Activated CD4-positive, alpha-beta T cell treated with anti-CD3 and anti-CD28 coated beads, Interleukin-2, Interleukin-4, amounts not matched to agents 100 ng/mL and 50 ng/mL, durations not matched to agents 16 hours and 8 hours (primary cell): ENCODE data around the gene GSK3B.

Experiments used
- DNase-seq: peaks from one replicate; pipeline ENCODE4 v3.0.0-alpha.2; 2020; ENCODE audit warnings: low spot score

Gene GSK3B

DNA sequence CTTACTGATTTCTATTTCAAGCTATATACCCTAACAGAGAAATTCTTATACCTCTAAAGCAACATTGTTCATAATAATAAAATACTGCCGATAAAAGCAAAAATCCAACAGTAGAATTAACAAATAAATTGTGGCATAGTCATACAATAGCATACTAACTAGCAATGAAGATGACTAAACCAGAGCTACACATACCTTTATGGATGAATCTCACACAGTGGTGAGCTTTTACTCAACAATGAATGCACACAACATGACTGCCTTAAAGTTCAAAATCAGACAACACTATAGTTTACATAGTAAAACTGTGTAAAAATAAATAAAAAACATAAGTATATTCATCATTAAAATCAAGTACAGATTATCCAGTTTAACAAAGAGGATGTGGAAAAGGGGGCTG lies 213.3 kb downstream of the GSK3B start:
- no peak for DNase-seq

DNA sequence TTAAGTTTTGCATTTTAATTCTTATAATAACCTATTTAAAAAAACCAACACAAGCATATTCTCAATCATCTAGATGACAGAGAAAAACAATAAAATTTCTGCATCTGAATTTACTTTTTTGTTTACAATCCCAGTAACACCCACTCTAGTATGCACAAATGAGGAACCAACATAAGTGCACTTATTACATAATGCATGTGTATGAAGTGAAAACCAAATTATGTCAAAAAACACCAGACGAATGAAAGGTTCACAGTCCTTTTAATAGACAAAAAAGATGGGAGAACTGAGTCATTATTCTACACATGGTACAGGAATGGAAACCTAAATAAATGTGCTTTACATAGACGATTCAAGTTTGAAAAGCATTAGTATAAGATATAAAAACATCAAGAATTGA lies 220.6 kb downstream of the GSK3B start:
- no peak for DNase-seq

DNA sequence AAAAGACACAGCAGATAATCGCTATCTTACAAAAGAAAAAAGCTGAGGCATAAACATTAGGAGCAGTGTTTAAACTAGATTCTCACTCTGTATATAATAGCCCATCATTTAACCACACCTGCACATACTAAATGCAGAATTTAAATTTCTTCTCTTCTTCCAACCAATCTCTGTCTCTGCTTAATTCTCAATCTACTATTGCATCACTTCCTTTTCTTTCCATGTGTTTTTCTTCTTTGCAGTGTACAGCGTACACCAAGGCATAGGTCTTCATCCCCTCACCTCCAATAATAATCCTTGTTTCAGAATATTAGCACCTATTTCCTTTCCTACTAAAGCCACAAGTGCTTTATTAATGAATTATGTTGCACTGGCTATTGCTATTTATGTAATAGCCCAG lies 221.5 kb downstream of the GSK3B start:
- DNase-seq = no peak

DNA sequence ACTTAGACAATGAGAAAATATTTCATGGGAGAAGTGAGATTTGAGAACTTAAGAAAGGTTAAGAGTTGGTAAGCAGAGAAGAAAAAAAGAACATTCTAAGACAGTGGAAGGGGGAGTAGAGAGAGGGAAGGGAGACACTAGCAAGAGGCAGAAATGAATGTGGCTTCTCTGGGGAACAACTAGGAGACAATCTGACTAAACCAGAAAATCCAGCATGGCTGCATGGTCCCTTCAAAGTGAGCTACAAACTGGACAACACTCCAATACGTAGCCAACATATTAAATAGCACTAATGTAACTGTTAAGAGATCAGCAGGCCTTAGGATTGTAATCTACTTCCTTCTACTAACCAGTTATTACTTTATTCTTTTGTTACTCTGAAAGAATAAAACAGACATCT lies 222.7 kb downstream of the GSK3B start:
- no peak for DNase-seq

- DNase-seq = no peak
Observed at GRCh38 chr3:119870512-119870911, 223.7 kb downstream of the GSK3B start.

- no peak for DNase-seq
Observed at GRCh38 chr3:119864476-119864875, 229.8 kb downstream of the GSK3B start.

GRCh38 chr3:119862616-119863015 lies 231.6 kb downstream of the GSK3B start:
- no peak for DNase-seq

GRCh38 chr3:119861681-119862080 lies 232.6 kb downstream of the GSK3B start:
- no peak for DNase-seq

- DNase-seq = no peak
Observed at GRCh38 chr3:119859728-119860127, 234.5 kb downstream of the GSK3B start.

DNA sequence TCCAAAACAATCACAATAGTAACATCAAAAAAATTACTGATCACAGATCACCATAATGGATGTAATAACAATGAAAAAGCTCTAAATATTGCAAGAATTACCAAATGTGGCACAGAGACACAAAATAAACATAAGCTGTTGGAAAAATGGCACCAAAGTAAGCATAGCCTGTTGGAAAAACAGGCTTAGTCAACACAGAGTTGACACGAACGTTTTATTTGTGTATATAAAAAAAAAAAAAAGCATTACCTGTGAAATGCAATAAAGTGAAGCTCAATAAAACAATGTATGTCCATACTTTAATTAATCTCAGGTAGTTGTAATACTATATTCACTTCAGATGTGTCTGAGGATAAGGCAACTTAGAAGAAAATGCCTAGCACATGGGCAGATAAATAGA lies 235.3 kb downstream of the GSK3B start:
- DNase-seq = no peak

- no peak for DNase-seq
Observed at GRCh38 chr3:119856695-119857094, 237.6 kb downstream of the GSK3B start.

DNA sequence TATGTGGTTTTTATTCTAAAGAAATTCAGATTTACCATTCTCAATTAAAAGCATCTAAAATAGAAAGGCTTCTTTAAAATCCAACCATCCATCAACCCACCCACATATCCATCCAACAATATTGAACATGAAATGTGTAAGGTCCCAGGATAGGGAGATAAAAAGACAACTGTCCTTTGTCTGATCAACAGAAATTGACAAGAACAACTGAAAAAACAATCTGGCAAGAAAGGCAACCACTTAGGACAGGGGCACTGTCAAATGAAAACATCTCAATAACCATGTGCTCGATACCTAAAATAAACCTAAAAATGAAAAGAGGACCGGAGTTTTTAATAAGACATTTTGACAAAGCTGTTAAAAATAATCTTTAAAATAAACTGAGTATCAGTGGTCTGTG lies 245.1 kb downstream of the GSK3B start:
- no peak for DNase-seq

DNA sequence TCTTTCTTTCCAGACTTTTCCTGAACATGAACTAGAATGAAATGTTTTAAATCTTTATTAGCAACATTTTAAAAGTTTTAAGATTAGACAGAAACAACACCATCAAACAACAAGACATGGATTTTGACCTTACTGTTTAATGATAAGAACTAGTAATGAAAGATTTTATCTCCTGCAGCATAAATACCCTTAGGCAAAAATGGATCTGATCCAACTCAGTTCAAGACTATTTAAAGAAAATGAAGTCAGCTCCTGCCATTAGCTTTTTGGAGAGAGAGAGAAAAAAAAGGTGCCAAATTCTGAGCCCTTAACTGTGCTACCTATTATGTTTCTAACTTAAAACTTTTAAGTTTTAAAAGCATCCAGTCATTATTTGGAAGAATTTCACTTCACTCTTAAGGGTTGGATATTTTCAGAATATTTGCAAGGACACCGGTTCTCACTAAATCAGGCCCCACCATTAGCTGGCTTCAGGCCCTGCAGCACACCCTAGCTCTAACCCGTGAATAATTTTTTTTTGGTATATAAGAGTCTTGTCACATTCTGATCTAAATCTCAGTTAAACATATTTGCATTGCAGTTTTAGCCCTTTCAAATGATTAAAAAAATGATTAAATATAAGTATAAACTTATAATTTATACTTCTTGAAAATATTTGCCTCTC lies 252.3 kb downstream of the GSK3B start:
- no peak for DNase-seq

- no peak for DNase-seq
Observed at GRCh38 chr3:119835556-119835955, 258.7 kb downstream of the GSK3B start.

GRCh38 chr3:119834754-119835370 lies 259.4 kb downstream of the GSK3B start:
- peak; percentile 6 for DNase-seq

GRCh38 chr3:119831941-119832371 lies 262.3 kb downstream of the GSK3B start:
- no peak for DNase-seq

DNA sequence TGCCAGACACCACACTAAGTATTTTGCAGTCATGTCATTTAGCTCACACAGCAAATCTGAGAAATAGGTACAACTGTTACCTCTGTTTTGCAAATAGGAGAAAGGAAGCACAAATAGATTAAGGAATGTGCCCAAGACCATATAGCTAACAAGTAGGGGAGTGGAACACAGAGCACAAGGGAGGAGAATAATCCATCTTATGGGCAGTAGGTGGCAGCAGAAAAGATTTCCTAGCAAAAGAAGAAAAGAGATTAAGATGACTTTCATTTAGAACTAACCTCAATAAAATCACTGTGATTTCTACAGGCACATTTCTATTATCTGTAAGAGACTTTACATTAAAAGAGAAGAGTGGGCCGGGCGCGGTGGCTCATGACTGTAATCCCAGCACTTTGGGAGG lies 263.2 kb downstream of the GSK3B start:
- no peak for DNase-seq

DNA sequence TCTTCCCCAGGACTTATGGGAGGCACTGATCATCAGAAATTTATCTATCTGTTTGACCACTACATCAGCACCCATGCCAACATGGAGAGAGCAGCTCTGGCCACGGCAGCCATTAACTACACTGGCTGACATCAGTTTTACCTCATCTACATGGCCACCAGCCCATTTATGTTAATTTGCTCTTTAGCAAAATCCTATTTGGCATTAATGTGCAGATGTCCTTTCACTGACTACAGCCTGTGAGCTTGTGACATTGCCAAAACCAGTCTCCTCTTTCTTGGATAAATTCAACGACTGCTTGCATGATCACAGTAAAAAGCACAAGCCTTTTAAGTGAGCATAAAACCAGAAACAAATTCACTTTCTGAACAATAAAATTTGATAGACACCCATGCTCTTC lies 264.8 kb downstream of the GSK3B start:
- DNase-seq = no peak

DNA sequence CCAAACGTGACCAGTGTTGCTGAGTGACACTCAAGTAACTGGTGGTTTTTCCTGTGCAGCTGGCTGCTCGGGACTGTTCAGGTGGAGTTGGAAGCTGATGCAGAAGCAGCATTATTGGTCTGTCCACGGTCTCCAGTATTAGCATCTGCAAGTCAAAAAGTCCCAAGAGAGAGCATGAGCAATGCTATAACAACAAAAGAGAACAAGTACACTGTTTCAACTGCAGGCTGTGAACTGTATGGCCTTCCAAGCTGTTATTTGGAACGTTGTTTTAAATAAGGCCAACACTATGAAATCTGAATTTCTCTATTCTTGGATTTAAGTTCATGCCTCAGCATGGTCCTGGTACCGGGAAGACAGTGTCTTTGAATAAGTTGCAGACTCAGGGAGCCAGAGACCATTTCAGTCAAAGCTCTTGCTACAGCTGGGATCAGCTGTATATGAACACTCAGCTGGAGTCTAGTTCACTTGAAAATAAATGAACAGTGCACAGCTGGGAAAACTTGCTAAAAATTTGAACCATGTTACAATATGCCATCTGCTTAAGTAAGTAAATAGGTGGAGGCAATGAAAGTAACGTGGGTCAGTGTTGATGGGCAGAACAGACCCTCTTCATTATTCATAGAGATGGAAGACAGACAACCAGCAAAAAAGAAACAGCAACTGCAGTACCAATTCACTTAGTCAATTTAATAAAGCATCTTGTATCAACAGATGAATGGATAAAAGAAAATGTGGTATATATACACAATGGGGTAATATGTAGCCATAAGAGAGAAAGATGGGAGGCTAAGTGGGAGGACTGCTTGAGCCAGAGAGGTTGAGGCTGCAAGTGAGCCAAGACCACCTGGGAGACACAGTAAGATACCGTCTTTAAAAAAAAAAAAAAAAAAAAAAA lies 267.3 kb downstream of the GSK3B start:
- no peak for DNase-seq

DNA sequence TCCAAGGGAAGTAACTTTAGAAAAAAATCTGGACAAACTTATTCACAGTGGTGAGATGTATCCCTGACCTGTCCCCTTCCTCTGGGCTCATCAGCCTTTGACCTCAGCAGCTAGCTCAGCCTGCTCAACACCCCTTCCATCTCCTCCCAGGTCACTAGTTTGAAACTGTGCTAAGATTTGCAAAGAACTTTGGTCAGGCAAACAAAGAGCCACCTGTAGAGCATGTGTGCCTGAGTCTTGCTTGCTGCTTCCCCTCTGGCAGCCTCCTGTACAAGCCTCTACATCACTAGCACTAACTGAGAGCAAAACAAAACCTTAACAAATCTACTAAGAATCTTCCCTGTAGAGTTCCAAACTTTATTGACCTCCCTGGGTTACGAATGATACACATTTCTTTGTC lies 268.4 kb downstream of the GSK3B start:
- no peak for DNase-seq

DNA sequence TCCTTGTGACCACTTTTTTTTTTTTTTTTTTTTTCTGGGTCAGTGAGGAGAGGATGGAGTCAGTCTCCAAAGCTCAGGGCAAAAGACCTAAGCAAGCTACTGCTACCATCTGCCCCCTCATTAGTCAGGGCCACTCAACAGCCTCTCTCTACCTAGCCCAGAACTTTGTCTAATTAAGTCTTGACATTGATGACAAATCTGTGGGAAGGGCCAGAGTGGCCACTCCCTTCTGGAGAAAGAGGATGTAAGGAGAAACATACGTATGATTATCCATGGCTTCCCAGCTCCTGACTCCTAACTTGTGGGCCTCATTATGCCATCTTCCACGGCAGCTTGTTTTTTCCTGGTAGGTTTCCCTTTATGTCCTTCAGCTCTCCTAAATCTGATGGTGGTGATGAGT lies 274.4 kb downstream of the GSK3B start:
- no peak for DNase-seq

DNA sequence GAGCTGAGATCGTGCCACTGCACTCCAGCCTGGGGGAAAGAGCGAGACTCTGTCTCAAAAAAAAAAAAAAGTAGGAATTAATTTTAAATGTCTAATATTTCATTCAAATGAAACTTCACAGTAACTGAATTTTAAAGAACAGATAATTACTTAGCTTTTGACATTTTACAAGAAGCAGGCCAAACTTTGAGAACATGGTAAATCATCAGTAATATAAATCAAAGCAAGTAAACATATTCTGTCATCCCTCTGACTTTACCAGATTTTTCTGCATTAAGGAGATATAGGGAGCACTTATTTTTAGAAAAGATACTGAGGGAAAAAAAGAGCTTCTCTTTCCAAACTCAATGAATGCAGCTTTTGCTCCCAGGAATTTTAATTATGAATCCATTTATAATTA lies 275.3 kb downstream of the GSK3B start:
- DNase-seq = no peak
